Measurements from ENCODE around the gene CRX.

DNA sequence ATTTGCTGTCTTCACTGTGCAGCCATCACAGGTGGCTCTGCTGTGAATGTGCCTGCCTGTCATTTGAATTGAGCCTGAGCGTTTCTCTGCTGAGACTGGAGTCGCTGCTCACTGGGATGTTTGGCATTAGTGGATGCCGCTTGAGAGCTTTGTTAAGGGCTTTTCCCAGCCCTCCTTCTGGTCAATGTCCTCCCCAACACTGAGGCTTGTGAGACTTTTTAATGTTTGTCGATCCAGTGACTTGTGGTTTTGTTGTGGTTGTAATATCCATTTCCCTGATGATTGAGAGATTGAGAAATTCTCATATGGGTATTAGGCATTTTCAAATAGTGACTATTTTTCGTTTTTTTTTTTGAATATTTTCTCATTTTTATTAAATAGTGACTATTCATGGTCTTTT, 39.9 kb downstream of the CRX start:
- TF ChIP-seq, protein P1, sequence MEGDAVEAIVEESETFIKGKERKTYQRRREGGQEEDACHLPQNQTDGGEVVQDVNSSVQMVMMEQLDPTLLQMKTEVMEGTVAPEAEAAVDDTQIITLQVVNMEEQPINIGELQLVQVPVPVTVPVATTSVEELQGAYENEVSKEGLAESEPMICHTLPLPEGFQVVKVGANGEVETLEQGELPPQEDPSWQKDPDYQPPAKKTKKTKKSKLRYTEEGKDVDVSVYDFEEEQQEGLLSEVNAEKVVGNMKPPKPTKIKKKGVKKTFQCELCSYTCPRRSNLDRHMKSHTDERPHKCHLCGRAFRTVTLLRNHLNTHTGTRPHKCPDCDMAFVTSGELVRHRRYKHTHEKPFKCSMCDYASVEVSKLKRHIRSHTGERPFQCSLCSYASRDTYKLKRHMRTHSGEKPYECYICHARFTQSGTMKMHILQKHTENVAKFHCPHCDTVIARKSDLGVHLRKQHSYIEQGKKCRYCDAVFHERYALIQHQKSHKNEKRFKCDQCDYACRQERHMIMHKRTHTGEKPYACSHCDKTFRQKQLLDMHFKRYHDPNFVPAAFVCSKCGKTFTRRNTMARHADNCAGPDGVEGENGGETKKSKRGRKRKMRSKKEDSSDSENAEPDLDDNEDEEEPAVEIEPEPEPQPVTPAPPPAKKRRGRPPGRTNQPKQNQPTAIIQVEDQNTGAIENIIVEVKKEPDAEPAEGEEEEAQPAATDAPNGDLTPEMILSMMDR (IDR thresholded peaks at IDR 0.05) = no peak
- no peak for TF ChIP-seq POLR2A (IDR thresholded peaks at IDR 0.05)

All from uterus (tissue), 2 donors.